SK-N-MC (cell line): Measurements from ENCODE around the gene FEM1B.

Source experiments
- EZH2 ChIP-seq: fragments of 200-600 bp; sonication (generic); IDR thresholded peaks from one replicate; pipeline ENCODE4 v1.6.1; 2017; ENCODE audit warnings: antibody characterized with exemption
- FOXP2 ChIP-seq: optimal IDR thresholded peaks from 2 replicates; pipeline ENCODE3; 2011; ENCODE audit warnings: mild to moderate bottlenecking, moderate library complexity; ENCODE audit not compliant: insufficient read depth; ENCODE audit errors: extremely low read length, control extremely low read depth
- POLR2AphosphoS5 ChIP-seq: IDR thresholded peaks from 2 replicates; pipeline ENCODE4 v1.6.1; 2012; ENCODE audit warnings: mild to moderate bottlenecking, low read depth, low read length, borderline replicate concordance

DNA sequence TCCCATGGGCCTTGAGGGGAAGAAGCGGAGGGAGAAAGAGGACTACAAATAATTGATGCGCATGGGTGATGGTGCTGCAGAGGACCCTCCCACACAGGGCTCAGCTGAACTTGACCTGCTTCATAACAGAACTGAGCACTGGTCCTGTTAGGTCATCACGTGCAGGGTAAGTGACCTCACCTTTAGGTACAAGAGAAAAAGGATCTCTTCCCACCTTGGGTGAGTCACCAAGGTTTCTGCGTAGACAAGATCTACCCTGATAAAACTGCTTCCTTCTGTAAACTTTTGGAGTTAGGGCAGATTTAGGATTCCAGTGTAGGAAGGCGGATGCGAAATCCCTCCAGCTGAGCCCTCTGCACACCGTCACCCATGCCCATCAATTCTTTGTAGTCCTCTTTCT is 67.1 kb downstream of the FEM1B start:
- no peak for TF ChIP-seq EZH2
- no peak for TF ChIP-seq POLR2AphosphoS5
- TF ChIP-seq FOXP2, result no peak
